Activated T-cell treated with anti-CD3 and anti-CD28 coated beads, Interleukin-2, amount 50 U/mL, for 72 hours (primary cell): ENCODE results near the gene TEAD4. TPM values are rescaled to one million over a fixed set of nuclear protein-coding genes. Genes with fewer than 3 reads are reported as not detected.

Experiments
- ATAC-seq, 2 donors: fragments of 150-1000 bp; cut with Tn5 transposase; replicated peaks in 1 of 2; 2 replicates each; pipeline ENCODE4 v1.10.0; 2021; ENCODE audit warnings: moderate library complexity in 2 of 2, mild to moderate bottlenecking in 1 of 2
- DNase-seq, 2 donors: peaks; one replicate each; pipeline ENCODE4 v3.0.0; 2021 to 2022; ENCODE audit warnings: mixed read lengths in 1 of 2
- H3K27ac Mint-ChIP-seq: one replicate; pipeline ENCODE4 v1.8.0; 2022; ENCODE audit warnings: mild to moderate bottlenecking, moderate library complexity, mixed read lengths
- H3K27me3 Mint-ChIP-seq: one replicate; pipeline ENCODE4 v1.8.0; 2022; ENCODE audit warnings: low read depth, mixed read lengths
- H3K36me3 Mint-ChIP-seq, 2 donors: one replicate each; pipeline ENCODE4 v1.8.0; 2022; ENCODE audit warnings: mixed read lengths in 2 of 2, mild to moderate bottlenecking in 1 of 2; ENCODE audit not compliant: insufficient read depth in 2 of 2
- H3K4me1 Mint-ChIP-seq: one replicate; pipeline ENCODE4 v1.8.0; 2022; ENCODE audit warnings: low read depth, mixed read lengths
- H3K4me3 Mint-ChIP-seq, 2 donors: one replicate each; pipeline ENCODE4 v1.8.0; 2022; ENCODE audit warnings: mild to moderate bottlenecking in 2 of 2, mixed read lengths in 2 of 2, moderate library complexity in 2 of 2
- H3K9me3 Mint-ChIP-seq, 2 donors: one replicate each; pipeline ENCODE4 v1.8.0; 2022; ENCODE audit warnings: mixed read lengths in 2 of 2
- total RNA-seq, 2 donors: library from RNA; stranded (reverse); gene quantifications; one replicate each; pipeline ENCODE4 v1.2.3, GENCODE V29; 2022

Gene TEAD4
- total RNA-seq, 2 donors from 2014 or later = 3.5 to 3.8 TPM

GRCh38 chr12:3078086-3078820, 119.1 kb downstream of the TEAD4 start:
- Mint-ChIP-seq H3K27ac (no peak overlapping the region), H3K36me3 (no peaks in the 10 kb centered on the region), H3K27me3 (peaks cover 22% of the 10 kb centered on the region), H3K9me3 (no peaks in the 10 kb centered on the region), H3K4me3 (peak overlapping the region; percentile 63 to 68), H3K4me1 (peaks cover 2% of the 10 kb centered on the region)
- ATAC-seq = no peak
- no peak for DNase-seq

DNA sequence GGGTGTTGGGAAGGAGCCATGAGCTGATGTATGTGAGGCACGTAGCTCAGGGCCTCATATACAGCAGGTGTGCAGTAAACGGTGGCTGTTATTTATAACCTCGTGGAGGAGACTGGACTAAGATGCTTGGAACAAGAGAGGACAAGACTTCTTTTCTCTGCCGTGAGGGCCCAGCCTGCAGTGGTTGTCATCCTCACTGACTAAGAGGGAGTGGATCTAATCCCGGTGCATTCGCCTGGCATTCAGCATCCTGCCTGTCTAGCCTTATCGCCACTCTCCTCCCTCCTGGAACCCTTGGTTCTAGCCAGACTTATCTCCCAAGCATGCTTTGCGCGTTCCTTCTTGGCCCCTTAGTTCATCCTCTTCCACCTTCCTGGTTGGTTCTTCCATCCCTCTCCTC, 121.9 kb downstream of the TEAD4 start:
- Mint-ChIP-seq H3K4me3 (no peak overlapping the region), H3K36me3 (no peaks in the 10 kb centered on the region), H3K4me1 (no peaks in the 10 kb centered on the region), H3K27me3 (peaks cover 13% of the 10 kb centered on the region), H3K9me3 (peaks cover 0 to 2% of the 10 kb centered on the region in 2 donors), H3K27ac (no peak overlapping the region)
- ATAC-seq (no peak), DNase-seq (no peak)

DNA sequence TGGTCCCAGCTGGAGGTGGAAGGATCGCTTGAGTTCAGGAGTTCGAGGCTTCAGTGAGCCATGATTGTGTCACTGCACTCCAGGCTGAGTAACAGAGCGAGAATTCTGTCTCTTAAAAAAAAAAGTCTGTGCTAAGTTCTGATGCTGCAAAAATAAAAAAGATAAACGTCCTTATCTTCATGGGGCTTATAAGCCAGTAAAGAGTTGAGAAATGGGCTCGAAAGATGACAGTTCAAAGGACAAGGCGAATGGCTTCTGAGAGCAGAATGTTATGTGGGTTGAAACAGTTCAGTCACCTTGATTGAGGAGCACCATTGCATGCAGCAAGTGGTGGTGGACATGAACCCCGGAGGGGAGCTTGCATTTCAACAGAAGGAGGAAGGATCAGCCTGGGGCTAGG, 122.7 kb downstream of the TEAD4 start:
- H3K36me3 Mint-ChIP-seq = no peaks in the 10 kb centered on the region
- no peak overlapping the region for H3K27ac Mint-ChIP-seq
- peaks cover 0 to 2% of the 10 kb centered on the region in 2 donors for H3K9me3 Mint-ChIP-seq
- ATAC-seq (no peak), DNase-seq (no peak)
- no peaks in the 10 kb centered on the region for H3K4me1 Mint-ChIP-seq
- H3K27me3 Mint-ChIP-seq = peaks cover 12% of the 10 kb centered on the region
- no peak overlapping the region for H3K4me3 Mint-ChIP-seq

DNA sequence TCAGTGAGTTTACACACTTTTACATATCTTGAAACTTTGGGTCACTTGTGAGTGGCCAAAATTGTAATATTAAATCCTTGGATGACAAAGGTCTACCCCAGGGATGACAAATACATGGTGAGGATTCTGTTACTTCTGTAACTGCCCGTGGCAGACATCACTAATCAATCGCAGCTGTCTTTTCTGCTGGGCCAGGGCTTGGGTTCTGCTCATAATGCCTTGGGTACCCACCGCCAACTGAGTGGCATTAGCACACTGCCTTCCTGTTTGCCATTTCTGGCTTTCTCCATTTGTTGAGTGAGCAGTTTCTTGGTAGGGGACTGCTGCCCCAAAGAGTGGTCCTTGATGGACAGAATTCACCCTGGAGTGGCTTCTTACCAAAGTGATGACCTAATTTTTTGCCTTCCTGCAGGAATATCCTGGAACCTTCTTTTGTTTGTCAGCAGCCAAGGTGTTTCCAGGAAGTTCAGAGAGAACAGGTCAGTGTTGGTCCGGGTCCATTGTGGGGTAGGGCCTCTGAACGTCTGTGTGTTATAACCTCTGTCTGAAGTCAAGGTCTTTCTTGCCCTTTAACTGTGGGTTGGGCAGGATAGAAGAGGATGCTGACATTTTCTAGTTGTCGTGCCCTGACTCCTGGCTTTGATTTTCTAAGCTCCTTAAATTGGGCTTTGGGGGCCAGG, 124.2 kb downstream of the TEAD4 start:
- no peak overlapping the region for H3K27ac Mint-ChIP-seq
- DNase-seq (no peak), ATAC-seq (no peak)
- no peak overlapping the region for H3K4me3 Mint-ChIP-seq
- no peaks in the 10 kb centered on the region for H3K4me1 Mint-ChIP-seq
- H3K9me3 Mint-ChIP-seq = peaks cover 0 to 2% of the 10 kb centered on the region in 2 donors
- H3K36me3 Mint-ChIP-seq = no peaks in the 10 kb centered on the region
- H3K27me3 Mint-ChIP-seq = peaks cover 6% of the 10 kb centered on the region

GRCh38 chr12:3083921-3084347, 124.7 kb downstream of the TEAD4 start:
- Mint-ChIP-seq H3K36me3 (no peaks in the 10 kb centered on the region), H3K27me3 (peaks cover 6% of the 10 kb centered on the region), H3K27ac (no peak overlapping the region), H3K4me3 (no peak overlapping the region), H3K4me1 (no peaks in the 10 kb centered on the region), H3K9me3 (peaks cover 0 to 2% of the 10 kb centered on the region in 2 donors)
- DNase-seq (no peak), ATAC-seq (no peak)

DNA sequence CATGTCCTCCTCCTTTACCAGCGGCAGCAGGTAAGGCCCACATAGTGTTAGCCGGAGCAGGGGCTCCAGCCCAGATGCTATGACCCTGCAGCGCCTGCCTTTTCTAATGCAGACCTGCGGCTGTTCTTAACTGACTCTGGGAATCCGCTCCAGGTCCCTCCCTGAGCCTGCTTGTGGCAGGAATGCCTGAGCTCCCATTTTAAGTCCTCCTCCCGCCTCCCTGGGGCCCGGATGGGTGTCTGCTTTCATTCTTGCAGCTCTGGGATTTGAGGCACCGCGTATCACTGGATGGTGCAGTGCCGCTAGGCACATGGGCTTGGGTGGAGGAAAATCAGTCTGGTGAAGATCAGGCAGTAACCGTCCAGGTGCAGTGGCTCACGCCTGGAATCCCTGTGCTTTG, 125.5 kb downstream of the TEAD4 start:
- Mint-ChIP-seq H3K36me3 (no peaks in the 10 kb centered on the region), H3K27me3 (peaks cover 6% of the 10 kb centered on the region), H3K4me1 (no peaks in the 10 kb centered on the region), H3K27ac (no peak overlapping the region), H3K4me3 (no peak overlapping the region), H3K9me3 (peaks cover 0 to 2% of the 10 kb centered on the region in 2 donors)
- ATAC-seq = no peak
- DNase-seq = no peak

- no peaks in the 10 kb centered on the region for H3K36me3 Mint-ChIP-seq
- no peak overlapping the region for H3K27ac Mint-ChIP-seq
- peaks cover 0 to 2% of the 10 kb centered on the region in 2 donors for H3K9me3 Mint-ChIP-seq
- H3K4me3 Mint-ChIP-seq = no peak overlapping the region
- no peak for DNase-seq
- H3K27me3 Mint-ChIP-seq = peaks cover 6% of the 10 kb centered on the region
- no peaks in the 10 kb centered on the region for H3K4me1 Mint-ChIP-seq
- ATAC-seq = no peak
Measured at GRCh38 chr12:3085341-3086139, 126.3 kb downstream of the TEAD4 start.

DNA sequence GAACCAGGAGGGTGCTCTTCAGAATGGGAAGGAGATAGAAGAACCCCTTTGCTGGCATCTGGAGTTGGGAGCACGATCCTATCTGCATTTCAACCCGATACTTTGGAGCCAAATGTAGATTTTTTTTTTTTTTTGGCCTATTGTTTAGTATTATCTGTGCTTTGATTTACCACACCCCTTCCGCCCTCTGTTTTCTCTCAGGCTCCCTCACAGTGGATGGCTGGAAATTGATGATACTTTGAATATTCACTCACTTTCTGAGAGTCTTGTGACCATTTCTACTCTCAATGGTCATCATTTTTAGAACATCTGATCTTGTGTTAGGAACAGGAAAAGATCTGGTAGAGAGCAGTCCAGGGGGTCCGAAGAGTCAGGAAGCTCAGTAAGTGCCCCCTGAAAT, 127.0 kb downstream of the TEAD4 start:
- ATAC-seq (no peak), DNase-seq (no peak)
- Mint-ChIP-seq H3K9me3 (peaks cover 0 to 2% of the 10 kb centered on the region in 2 donors), H3K4me3 (no peak overlapping the region), H3K27ac (no peak overlapping the region), H3K4me1 (no peaks in the 10 kb centered on the region), H3K36me3 (no peaks in the 10 kb centered on the region), H3K27me3 (peaks cover 4% of the 10 kb centered on the region)

DNA sequence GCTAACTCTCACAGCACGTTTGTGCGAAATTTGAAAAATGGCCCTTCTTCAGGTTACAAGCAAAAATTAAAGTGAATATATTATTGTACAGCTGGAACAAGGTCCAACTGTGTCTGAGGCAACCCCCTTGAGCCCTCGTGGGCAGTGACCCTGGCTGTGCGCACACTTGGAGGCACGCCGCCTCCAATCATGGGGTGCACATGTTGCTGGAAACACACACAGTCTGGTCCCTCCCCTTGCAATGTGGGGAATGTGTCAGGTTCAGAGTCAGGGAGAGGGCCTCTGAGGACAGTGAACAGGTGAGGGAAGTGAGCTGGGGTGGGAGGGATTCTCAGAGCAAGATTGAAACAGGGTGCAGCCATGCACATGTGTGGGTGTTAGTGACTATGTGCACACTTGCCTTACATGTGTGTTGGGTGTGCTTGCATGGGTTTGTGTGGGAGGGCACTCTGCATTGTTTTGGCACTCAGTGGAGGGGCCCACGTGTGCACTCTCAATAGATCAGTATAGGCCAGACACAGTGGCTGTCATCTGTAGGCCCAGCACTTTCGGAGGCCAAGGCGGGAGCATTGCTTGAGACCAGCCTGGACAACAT, 127.6 kb downstream of the TEAD4 start:
- no peaks in the 10 kb centered on the region for H3K27me3 Mint-ChIP-seq
- H3K4me1 Mint-ChIP-seq = no peaks in the 10 kb centered on the region
- ATAC-seq = no peak
- DNase-seq = no peak
- no peak overlapping the region for H3K4me3 Mint-ChIP-seq
- H3K9me3 Mint-ChIP-seq = peaks cover 0 to 2% of the 10 kb centered on the region in 2 donors
- H3K36me3 Mint-ChIP-seq = no peaks in the 10 kb centered on the region
- no peak overlapping the region for H3K27ac Mint-ChIP-seq

DNA sequence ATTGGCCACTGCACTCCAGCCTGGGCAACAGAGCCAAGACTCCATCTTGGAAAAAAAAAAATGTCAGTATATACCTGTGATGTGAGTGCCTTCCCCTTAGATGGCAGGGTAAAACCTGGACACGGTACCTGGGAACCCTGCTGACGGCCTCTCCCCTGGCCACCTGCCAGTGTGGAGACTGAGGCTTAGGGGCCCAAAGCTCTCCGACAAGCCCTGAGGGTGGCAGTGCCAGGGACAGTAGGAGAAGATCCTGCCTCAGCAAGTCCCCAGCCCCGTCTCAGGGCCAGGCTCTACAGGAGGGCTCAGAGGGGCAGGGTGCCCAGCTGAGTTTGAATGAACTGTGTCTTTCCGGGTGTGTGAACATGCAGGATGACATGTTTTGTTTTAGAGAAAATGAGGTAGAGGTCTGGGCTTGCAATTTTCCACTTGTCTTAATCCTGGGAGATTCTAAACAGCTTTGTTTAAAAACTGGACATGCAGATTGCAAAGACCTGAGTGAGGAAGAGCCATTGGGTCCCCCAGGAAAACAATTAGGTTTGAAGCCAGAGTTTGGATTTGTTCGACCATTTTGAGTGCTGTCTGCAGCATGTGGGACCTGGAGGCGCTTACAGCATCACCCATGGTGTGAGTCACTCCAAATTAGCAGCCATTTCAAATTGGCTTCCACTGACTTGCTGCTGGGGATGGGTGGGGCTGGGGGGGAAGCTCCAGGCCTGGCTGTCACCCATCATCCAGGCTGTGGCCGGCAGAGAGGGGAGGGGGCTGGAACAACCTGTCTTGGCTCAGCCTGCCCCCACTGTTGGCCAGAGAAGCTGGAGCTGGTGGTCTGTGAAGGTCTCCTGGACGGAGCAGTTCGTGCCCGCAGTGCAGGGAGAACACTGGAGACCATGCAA, 128.8 kb downstream of the TEAD4 start:
- Mint-ChIP-seq H3K36me3 (no peaks in the 10 kb centered on the region), H3K27me3 (no peaks in the 10 kb centered on the region), H3K4me3 (no peak overlapping the region), H3K27ac (no peak overlapping the region), H3K9me3 (peaks cover 0 to 2% of the 10 kb centered on the region in 2 donors), H3K4me1 (no peaks in the 10 kb centered on the region)
- DNase-seq = no peak
- no peak for ATAC-seq

- ATAC-seq (no peak), DNase-seq (no peak)
- Mint-ChIP-seq H3K4me1 (no peaks in the 10 kb centered on the region), H3K27me3 (no peaks in the 10 kb centered on the region), H3K27ac (no peak overlapping the region), H3K4me3 (no peak overlapping the region), H3K9me3 (no peaks in the 10 kb centered on the region), H3K36me3 (no peaks in the 10 kb centered on the region)
Measured at GRCh38 chr12:3089588-3089987, 130.4 kb downstream of the TEAD4 start.
